PFSK-1 (cell line): ENCODE results near the gene GGT7.

Experiments used
- REST ChIP-seq, 2 experiments: IDR thresholded peaks; 2 replicates each; pipeline versions ENCODE4 v1.6.1 to v1.8.0; 2011 to 2012; ENCODE audit warnings: low read depth in 2 of 2, low read length in 2 of 2, control low read depth in 1 of 2, inconsistent platforms in 1 of 2, mild to moderate bottlenecking in 1 of 2, moderate library complexity in 1 of 2; ENCODE audit not compliant: insufficient read depth in 1 of 2
- SIN3A ChIP-seq: IDR thresholded peaks from 2 replicates; pipeline ENCODE4 v1.6.1; 2012; ENCODE audit warnings: mild to moderate bottlenecking, low read length, moderate library complexity, borderline replicate concordance; ENCODE audit not compliant: insufficient read depth
- TAF1 ChIP-seq: IDR thresholded peaks from 2 replicates; pipeline ENCODE4 v1.6.1; 2012; ENCODE audit warnings: low read length, control low read depth, borderline replicate concordance; ENCODE audit not compliant: insufficient read depth

GRCh38 chr20:34883809-34884208, 11.2 kb upstream of the GGT7 start:
- no peak for TF ChIP-seq TAF1
- no peak for TF ChIP-seq REST (IDR thresholded peaks at IDR 0.05; ENCODE audit: insufficient read depth in 1 of 2, low read depth in 2 of 2, low read length in 2 of 2)
- no peak for TF ChIP-seq SIN3A
